ENCODE data around the gene KLK11. TPM values are rescaled to one million over a fixed set of nuclear protein-coding genes. Genes with fewer than 3 reads are reported as not detected.
A peak's percentile ranks its signal among the peaks of the same experiment; 100 is the strongest.

Gene KLK11
- total RNA-seq, 1 donor from 2014 or later: 11.2 TPM

GRCh38 chr19:50978772-50979390 is 47.5 kb downstream of the KLK11 start:
- Histone ChIP-seq H3K4me3 (no peak overlapping the region), H3K27ac (no peak overlapping the region), H3K4me1 (no peaks in the 10 kb centered on the region), H3K36me3 (no peaks in the 10 kb centered on the region), H3K9me3 (no peaks in the 10 kb centered on the region), H3K27me3 (ENCODE audit: low read depth) (peaks cover 16% of the 10 kb centered on the region)
- ATAC-seq (no peak), DNase-seq (no peak)
- intact Hi-C loops (cut with DNase I): no loop called here
- no peak for TF ChIP-seq CTCF (IDR thresholded peaks at IDR 0.05)

GRCh38 chr19:50977626-50978025 is 48.8 kb downstream of the KLK11 start:
- Histone ChIP-seq H3K4me1 (no peaks in the 10 kb centered on the region), H3K27ac (no peak overlapping the region), H3K36me3 (no peaks in the 10 kb centered on the region), H3K9me3 (no peaks in the 10 kb centered on the region), H3K4me3 (no peak overlapping the region), H3K27me3 (ENCODE audit: low read depth) (peaks cover 17% of the 10 kb centered on the region)
- no peak for TF ChIP-seq CTCF (IDR thresholded peaks at IDR 0.05)
- intact Hi-C loops (cut with DNase I): no loop called here
- ATAC-seq (no peak), DNase-seq (no peak)

- Histone ChIP-seq H3K27me3 (ENCODE audit: low read depth) (peaks cover 21% of the 10 kb centered on the region), H3K27ac (no peak overlapping the region)
- DNase-seq: no peak
These were observed 50.6 kb downstream of the KLK11 start for GRCh38 chr19:50975766-50976165.

GRCh38 chr19:50974702-50975556 is 51.5 kb downstream of the KLK11 start:
- DNase-seq (no peak), ATAC-seq (no peak)
- no peak for TF ChIP-seq CTCF (IDR thresholded peaks at IDR 0.05)
- H3K27ac ChIP-seq: no peak overlapping the region
- no peaks in the 10 kb centered on the region for H3K36me3 ChIP-seq
- H3K4me3 ChIP-seq: no peak overlapping the region
- intact Hi-C loops (cut with DNase I): no loop called here
- H3K9me3 ChIP-seq: no peaks in the 10 kb centered on the region
- no peaks in the 10 kb centered on the region for H3K4me1 ChIP-seq
- H3K27me3 ChIP-seq (ENCODE audit: low read depth): peaks cover 21% of the 10 kb centered on the region

More at GRCh38 chr19:50975766-50976165, 50.6 kb downstream of the KLK11 start:
- no peaks in the 10 kb centered on the region for H3K4me1 ChIP-seq
- no peaks in the 10 kb centered on the region for H3K36me3 ChIP-seq
- no peak overlapping the region for H3K4me3 ChIP-seq
- no peak for TF ChIP-seq CTCF (IDR thresholded peaks at IDR 0.05)
- intact Hi-C loops (cut with DNase I): no loop called here
- peak; percentile 55 to 65 for ATAC-seq
- no peaks in the 10 kb centered on the region for H3K9me3 ChIP-seq

GRCh38 chr19:50972795-50973376 is 53.5 kb downstream of the KLK11 start:
- Histone ChIP-seq H3K9me3 (no peaks in the 10 kb centered on the region), H3K4me3 (no peak overlapping the region), H3K27ac (no peak overlapping the region), H3K4me1 (no peaks in the 10 kb centered on the region), H3K36me3 (no peaks in the 10 kb centered on the region), H3K27me3 (ENCODE audit: low read depth) (peaks cover 14% of the 10 kb centered on the region)
- ATAC-seq: no peak
- TF ChIP-seq CTCF (IDR thresholded peaks at IDR 0.05): no peak
- intact Hi-C loops (cut with DNase I): no loop called here
- no peak for DNase-seq

Other genes with a start within 250 kb of the KLK11 start
- gene ACP4, start 236.2 kb downstream of the KLK11 start, total RNA-seq: not detected
- gene KLK1, start 202.8 kb downstream of the KLK11 start, total RNA-seq: 1.9 TPM
- not detected for gene KLK15, start 193.0 kb downstream of the KLK11 start, total RNA-seq
- not detected for gene KLK3, start 171.7 kb downstream of the KLK11 start, total RNA-seq
- not detected for gene KLK2, start 153.2 kb downstream of the KLK11 start, total RNA-seq
- not detected for gene KLK4, start 115.2 kb downstream of the KLK11 start, total RNA-seq
- gene KLK5, start 73.6 kb downstream of the KLK11 start, total RNA-seq: not detected
- not detected for gene KLK6, start 57.0 kb downstream of the KLK11 start, total RNA-seq
- not detected for gene KLK7, start 42.7 kb downstream of the KLK11 start, total RNA-seq
- gene KLK8, start 25.0 kb downstream of the KLK11 start, total RNA-seq: not detected
- gene KLK10, start 6.9 kb downstream of the KLK11 start, total RNA-seq: 5.7 TPM
- 1.9 TPM for gene KLK12, start 8.4 kb upstream of the KLK11 start, total RNA-seq
- 0.56 TPM for gene KLK13, start 38.5 kb upstream of the KLK11 start, total RNA-seq
- 0.89 TPM for gene KLK14, start 56.3 kb upstream of the KLK11 start, total RNA-seq
- gene CTU1, start 81.8 kb upstream of the KLK11 start, total RNA-seq: 8.3 TPM
- gene SIGLEC9, start 98.3 kb upstream of the KLK11 start, total RNA-seq: 24.8 TPM
- 10.0 TPM for gene SIGLEC7, start 115.7 kb upstream of the KLK11 start, total RNA-seq
- gene CD33, start 198.5 kb upstream of the KLK11 start, total RNA-seq: 32.0 TPM
- not detected for gene SIGLECL1, start 224.5 kb upstream of the KLK11 start, total RNA-seq

All from lower lobe of right lung (tissue), 2 donors.